HG03432 (cell line): ENCODE measurements around the gene EED.
"Not testable (repeated sequence)": the region's sequence is repeated elsewhere in the genome, so short reads cannot be mapped to it uniquely, and the experiment has no call there.

ENCODE experiments used
- ATAC-seq: cut with Tn5 transposase; IDR thresholded peaks from one replicate; pipeline ENCODE4 v1.9.1; 2021; ENCODE audit warnings: mild to moderate bottlenecking, moderate library complexity; ENCODE audit not compliant: unreplicated experiment

The EED gene

DNA sequence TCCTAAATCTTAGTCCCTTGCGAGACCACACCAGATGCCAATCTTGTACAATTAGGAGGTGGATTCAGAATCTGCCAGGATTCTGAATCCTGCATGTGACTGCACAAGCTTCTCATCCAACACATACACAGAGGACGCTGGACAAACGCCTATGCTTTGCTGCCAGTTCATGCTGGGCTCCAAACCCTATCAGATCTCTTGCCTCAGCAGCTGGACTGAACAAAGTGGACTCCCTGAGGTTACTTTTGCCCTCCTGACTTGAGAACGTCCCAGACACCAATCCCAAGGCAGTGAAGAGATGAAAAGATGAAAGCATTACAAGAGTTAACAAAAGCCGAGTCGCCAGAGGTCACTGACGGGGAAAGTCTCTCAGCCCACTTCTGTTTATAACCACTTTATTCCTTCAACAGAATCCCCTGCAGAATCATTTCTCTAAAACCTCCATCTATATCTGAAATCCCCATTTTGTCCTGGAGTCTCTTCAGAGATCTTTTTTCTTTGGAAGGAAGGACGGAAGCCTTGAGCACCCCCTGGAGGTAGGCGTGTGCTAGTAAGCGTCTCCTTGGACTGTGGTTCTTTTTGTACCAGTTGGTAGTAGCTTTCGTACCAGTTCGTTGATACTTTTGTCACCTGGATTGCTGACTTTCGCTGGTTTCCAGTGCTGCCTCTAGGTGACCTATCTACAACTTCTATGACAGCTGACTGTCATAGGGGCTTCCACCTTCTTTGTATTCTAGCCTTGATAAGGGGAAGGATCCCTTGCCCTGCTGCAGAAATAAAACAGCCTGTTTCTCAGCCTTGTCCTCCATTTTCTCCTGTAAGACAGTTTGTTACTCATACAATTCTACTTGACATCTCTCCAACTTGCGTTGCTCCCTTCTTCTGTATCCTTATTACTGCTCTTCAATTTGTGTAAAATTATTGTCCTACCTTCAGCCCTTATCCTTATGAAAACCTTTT lies 26.1 kb upstream of the EED start:
- peak; percentile 35 for ATAC-seq

DNA sequence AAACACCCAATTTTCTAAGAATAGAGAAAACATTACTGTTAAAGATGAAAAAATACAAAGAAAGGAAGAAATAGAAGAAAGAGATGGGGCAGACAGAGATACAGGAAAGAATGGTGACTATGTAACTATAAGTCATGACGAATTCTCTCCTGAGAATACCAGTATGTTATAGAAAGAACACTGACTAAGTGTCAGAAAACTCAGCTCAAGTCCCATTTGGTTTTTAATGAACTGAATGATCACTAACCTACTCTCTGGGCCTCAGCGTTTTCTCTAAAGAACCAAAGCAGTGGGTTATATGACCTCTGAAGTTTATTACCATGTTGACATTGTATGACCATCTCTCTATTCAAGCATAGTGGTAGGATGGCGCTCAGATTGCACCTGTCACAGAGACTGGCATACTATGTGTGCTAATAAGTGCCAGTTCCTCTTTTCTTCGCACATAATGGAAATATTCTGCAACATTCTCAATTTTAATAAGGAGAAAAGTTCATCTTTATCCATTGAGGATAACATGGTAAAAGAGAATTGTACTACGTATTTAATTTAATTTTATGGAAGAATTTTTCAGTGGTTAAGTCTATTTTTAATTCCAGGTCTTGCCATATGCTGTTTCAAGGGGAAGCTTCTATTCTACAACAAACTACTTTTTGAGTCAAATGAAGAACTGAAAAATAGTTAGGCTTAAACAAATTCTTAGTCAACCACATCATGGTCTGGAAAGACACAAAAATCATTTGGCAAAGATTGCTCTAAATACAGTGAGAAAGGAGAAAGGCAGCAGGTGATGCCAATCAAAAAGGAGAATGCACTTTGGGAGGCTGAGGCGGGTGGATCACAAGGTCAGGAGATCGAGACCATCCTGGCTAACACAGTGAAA lies 25.0 kb upstream of the EED start:
- peak; percentile 72 for ATAC-seq

DNA sequence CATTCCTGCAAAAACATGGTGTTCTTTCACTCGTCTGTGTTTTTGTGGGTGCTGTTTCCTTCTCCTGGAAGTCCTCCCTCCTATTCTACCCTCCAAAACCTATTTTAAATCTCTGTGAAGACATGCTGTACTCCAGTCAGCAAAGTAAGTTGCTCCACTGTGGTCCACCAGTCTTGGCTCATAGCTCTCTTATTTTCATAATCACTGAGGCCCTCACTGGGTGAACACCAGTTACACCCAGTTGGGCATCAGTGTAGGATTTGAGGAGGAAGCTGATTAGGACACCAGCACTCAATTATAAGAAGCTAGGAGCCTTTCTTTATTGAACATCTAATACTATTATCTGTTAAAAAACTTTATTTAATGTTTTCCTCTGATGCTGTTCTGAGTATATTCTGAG lies 23.9 kb upstream of the EED start:
- no peak for ATAC-seq

DNA sequence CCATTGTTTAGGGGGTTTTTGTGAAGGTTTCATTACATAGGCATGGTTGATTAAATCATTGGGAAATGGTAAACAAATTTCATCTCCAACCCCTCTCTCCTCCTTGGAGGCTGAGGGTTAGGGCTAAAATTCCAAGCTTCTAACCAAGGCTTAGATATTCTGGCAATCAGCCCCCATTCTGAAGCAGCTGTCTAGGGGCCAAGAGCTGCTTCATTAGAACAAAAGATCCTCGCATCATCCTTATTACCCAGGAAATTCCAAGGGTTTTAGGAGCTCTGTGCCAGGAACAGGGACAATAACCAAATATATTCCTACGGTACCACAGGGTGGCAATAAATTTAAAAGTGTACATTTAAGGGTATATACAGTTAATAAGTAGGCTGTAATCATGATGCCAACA lies 22.5 kb upstream of the EED start:
- no peak for ATAC-seq

DNA sequence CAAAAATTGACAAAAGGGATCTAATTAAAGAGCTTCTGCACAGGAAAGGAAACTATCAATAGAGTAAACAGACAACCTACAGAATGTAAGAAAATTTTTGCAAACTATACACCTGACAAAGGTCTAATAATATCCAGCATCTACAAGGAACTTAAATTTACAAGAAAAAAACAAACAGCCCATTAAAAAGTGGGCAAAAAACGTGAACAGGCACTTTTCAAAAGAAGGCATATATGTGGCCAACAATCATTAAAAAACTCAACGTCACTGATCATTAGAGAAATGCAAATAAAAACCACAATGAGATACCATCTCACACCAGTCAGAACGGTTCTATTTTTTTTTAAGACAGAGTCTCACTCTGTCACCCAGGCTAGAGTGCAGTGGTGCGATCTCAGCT lies 20.0 kb upstream of the EED start:
- ATAC-seq, result not testable (repeated sequence)

DNA sequence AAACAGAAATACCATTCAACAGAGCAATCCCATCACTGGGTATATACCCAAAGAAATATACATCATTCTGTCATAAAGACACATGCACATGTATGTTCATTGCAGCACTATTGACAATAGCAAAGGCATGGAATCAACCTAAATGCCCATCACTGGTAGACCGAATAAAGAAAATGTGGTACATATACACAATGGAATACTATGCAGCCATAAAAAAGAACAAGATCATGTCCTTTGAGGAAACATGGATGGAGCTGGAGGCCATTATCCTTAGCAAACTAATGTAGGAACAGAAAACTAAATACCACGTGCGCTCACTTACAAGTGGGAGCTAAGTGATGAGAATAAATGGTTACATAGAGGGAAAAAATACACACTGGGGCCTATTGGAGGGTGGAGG lies 19.2 kb upstream of the EED start:
- ATAC-seq, result not testable (repeated sequence)

DNA sequence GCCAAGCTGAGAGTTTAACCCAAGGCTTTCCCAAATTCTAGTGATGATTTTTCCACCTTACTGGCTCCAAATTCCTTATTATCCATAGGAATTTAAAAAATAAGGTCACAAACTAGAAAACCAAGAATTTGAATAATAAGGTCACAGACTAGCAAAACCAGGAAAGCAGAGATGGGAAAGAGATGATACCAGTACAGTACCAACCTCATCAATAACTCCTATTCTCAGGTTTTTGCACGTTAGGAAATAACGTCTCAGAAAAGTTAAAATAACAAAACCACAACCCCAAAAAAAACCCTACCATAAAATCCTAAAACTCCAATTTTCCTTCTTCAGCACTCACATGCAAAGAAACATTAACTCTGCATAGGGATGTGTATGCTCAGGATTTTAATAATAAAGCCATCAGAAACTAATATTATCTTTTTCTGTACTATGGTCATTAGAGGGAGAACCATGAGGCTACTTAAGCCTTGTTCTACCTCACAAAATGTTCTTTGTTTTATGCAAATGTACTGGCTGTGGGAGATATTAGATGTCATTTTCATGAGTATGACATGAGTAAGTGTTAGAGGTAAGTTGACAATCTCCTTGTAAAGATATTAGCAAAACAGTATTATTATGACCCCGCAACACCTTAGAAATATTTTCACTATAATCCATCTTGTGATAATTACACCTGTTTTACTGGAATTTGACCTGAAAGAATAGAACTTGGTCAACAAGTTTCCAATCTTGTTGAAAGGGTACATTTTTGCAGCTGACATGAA lies 16.1 kb upstream of the EED start:
- peak; percentile 63 for ATAC-seq

DNA sequence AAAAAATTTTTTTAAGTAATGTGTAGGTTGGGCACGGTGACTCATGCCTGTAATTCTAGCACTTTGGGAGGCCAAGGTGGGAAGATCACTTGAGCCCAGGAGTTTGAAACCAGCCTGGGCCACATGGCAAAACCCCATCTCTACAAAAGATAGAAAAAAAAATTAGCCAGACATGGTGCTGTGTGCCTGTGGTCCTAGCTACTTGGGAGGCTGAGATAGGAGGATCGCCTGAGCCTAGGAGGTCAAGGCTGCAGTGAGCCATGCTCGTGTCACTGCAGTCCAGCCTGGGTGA lies 15.6 kb upstream of the EED start:
- peak; percentile 31 for ATAC-seq

DNA sequence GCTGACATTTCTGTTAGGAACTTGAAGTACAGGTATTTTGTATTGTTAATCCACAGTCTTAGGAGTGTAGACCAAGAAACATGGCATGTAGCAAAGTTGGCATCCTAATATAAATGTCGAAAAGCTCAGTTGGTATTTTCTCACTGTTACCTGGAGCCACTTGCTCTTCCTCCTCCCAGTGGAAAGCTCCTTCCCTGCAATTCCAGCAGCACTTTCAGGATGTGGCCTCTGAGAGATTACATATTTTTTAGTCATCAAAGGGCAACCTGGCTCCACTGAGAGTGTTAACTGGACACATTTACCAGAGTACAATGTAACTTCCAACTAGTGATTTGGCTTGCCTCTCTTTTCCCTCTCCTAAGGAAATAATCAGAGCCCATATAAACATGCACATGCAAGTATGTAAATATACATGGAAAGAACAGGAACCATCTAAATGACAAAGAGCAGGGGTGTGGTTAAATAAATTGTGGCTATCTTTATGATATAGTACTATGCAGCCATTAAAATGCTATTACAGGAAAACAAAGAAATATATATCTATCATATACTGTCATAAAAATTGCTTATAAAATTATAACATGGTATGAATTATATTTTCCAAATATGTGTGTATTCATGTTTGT lies 14.3 kb upstream of the EED start:
- no peak for ATAC-seq

DNA sequence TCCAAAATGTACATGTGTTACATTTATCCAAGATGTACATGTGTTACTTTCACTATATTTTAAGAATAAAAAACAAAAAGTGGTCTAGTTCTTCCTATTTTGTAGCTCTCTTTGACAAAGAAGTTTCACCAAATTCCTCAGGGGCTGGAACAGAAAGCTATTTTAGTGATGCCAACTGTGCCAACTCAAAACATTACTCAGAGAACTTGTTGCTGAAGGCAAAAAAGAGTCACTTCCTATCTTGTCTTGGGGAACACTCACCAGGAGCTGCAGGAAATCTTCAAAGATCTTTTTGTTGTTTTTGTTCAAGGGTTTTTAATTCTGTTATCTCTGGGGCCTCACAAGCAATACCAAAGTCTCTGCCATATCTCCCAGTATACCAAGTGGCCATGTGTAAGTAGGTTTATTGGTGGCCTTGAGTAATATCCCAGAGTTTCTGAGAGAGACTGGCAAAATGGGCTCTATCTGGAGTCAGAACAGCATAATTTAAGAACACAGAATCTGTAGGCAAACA lies 13.6 kb upstream of the EED start:
- no peak for ATAC-seq

DNA sequence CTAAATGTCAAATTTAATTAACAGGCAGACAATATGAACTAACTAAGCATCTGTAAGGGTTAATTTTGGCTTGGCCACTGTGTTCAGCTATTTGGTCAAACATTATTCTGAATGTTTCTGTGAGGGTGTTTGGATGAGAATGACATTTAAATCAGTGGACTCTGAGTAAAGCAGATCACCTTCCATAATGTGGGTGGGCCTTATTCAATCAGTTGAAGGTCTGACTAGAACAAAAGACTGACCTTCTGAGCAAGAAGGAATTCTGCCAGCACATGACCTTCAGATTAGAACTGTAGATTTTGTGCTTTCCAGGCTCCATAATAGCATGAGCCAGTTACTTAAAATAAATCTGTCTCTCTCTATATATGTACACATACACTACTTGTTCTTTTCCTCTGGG lies 12.0 kb upstream of the EED start:
- no peak for ATAC-seq

DNA sequence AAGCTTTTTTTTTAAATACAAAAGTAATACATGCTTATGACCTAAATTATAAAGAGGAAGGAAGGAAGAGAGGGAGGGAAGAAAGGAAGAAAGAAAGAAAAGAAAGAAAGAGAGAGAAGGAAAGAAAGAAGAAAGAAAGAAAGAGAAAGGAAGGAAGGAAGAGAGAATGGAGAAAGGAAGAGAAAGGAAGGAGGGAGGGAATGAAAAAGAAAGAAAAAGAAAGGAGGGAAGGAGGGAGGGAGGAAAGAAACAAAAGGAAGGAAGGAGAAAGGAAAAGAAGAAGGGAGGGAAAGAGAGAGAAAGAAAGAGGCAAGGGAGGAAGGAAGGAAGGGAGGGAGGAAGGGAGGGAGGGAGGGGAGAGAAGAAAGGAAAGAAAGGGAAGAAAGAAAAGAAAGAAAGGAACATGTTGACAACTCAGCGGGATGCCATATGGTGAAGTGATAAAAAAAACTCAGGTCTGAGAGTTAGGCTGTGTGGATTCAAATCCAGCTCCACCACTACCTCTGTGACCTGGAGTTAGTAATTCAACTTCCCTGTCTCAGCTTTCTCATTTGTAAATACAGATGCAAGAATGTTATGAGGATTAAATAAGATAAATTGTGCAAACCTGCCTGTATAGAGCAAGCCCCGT lies 9.6 kb upstream of the EED start:
- ATAC-seq, result no peak

DNA sequence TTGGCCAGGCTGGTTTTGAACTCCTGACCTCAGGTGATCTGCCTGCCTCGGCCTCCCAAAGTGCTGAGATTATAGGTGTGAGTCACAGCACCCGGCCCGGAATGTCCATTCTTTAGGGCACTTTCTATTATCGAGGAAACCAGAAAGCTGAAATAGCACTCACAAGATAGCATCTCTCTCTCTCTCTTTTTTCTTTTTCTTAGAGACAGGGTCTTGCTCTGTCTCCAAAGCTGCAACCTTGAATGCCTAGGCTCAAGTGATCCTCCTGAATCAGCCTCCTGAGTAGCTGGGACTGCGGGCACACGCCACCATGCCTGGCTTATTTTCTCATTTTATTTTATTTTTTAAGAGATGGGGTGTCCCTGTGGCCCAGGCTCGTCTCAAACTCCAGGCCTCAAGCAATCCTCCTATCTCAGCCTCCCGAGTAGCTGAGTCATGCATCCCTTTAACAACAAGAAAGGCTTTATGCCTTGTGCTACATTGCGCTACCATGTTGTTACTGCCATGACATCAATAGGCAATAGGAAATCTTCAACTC lies 7.2 kb upstream of the EED start:
- no peak for ATAC-seq

DNA sequence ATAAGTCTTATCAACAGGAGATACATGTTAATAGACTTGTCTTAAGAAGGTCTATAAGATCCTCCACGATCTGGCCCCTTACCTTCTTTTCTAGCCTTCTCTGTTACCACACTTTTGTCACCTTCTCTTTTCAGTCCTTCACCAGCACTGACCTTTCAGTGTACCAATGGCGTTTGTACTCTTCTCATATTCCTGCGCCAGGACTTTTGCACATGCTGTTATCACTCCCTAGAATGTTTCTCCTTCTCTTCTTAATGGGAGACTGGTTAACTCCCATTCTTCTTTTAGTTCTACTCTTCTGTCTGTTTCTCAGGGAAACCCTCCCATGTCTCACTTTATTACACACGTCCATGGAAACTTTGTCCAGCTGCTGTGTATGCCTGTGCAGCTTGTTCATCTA lies 4.4 kb upstream of the EED start:
- no peak for ATAC-seq

DNA sequence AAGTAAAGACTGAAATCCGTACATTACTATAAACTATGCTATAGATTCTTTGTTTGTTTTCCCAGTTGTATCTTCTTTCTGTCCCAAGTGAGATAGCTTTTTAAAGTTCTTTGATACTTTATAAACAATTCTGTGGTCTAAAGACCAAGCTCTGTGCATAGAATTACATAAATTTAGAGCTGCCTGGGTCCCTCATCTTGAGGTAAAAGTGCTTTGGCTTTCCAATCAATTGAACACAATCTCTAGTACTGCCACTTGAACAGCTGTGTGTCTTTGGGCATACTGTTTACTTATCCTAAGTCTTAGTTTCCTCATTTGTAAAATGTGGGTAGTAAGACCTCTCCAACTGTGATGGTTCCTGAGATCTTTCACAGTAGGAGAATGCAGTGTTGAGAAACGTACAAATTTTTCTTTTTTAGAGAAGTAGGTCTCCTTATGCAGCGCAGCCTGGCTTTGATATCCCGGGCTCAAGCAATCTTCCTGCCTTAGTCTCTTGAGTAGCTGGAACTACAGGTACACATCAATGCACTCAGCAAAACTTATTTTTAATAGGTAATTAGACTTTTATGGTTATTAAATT lies 2.5 kb upstream of the EED start:
- no peak for ATAC-seq

DNA sequence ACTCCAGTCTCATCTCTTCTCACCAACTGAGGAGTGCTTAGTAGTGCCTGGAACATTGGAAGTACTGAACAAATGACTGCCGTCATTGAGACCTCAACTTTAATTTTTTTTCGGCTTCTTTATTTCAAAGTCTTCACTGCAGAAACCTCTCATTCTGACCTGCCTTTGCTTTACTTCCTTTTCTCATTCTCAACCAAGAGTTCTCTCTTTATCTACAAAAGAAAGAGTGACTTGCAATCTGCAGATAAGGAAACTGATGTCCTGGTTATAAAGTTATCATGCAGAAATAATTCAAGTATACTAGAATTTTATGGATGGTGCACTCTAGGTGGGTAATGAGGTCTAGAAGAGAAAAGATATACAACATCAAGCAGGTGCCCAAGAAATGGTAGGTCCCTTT lies 1.2 kb upstream of the EED start:
- ATAC-seq, result no peak

DNA sequence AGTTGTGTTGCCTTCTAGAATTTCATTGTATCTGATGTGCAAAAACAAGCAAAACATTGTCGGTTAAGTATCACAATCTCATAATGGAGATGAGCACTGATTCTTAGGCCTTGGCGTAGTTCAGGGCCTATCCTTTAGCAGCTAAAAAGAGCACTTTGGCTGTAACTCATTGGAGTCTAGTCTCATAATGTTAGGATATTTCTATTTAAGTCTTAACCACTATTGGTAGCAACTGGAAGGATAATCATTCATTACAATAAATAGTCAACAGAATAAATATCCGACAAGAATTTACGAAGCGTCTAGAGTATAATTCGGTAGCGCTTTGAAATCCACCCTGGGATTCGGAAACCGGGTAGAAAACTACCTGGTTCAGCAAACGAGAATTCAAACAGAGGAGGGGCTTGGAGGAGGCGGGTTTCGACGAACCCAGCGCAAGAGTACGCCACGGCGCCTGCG lies 461 bp upstream of the EED start:
- peak; percentile 79 for ATAC-seq

DNA sequence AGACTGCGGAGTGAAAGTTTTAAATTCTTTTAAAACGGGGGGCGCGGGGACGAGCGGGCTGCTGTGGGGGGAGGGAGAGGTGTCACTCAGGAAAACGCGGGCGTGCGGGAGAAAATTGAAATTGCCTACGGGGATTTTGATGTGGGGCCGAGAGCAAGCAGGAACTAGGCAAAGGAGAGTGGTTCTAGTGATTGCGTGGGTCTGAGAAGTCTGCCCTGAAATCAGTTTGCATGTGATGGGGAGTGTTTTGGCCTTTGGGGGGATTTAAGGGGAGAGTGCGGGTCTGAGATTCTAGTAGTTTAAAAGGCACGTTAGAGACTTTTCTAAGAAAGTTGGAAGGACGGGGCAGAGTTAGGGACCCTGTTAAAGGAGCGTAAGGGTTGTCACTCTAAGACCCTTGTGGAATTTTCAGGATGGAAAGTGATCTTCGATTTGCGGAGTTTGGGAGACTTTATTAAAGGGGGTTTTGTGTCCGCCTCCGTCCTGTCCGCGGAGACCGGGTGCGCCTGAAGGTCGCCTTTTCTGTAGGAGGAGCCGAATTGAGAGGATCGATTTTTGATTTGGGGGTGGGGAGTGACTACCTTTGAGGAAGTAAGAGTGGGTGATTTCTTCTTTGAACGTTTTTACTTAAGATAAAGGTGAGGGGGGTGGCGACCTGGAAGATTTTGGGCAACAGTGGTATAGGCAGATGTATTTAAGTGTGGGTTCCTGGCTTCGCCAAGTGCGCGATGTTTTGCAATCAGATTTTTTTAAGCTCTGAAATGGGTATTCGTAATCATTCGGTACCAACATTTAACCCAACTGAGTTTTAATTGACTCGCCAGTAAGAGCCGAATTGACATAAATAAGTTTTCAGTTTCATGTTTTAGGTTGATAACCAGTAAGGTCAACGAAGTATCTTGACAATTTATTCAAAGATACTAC lies 1.1 kb downstream of the EED start:
- peak; percentile 21 for ATAC-seq
